PFSK-1 (cell line): ENCODE data around the gene CD274.

ENCODE experiments used
- POLR2AphosphoS5 ChIP-seq: IDR thresholded peaks from 2 replicates; pipeline ENCODE4 v1.6.1; 2012; ENCODE audit warnings: low read depth, mild to moderate bottlenecking, control low read depth, low read length, moderate library complexity
- SIN3A ChIP-seq: IDR thresholded peaks from 2 replicates; pipeline ENCODE4 v1.6.1; 2012; ENCODE audit warnings: mild to moderate bottlenecking, low read length, moderate library complexity, borderline replicate concordance; ENCODE audit not compliant: insufficient read depth
- TAF1 ChIP-seq: IDR thresholded peaks from 2 replicates; pipeline ENCODE4 v1.6.1; 2012; ENCODE audit warnings: low read length, control low read depth, borderline replicate concordance; ENCODE audit not compliant: insufficient read depth

DNA sequence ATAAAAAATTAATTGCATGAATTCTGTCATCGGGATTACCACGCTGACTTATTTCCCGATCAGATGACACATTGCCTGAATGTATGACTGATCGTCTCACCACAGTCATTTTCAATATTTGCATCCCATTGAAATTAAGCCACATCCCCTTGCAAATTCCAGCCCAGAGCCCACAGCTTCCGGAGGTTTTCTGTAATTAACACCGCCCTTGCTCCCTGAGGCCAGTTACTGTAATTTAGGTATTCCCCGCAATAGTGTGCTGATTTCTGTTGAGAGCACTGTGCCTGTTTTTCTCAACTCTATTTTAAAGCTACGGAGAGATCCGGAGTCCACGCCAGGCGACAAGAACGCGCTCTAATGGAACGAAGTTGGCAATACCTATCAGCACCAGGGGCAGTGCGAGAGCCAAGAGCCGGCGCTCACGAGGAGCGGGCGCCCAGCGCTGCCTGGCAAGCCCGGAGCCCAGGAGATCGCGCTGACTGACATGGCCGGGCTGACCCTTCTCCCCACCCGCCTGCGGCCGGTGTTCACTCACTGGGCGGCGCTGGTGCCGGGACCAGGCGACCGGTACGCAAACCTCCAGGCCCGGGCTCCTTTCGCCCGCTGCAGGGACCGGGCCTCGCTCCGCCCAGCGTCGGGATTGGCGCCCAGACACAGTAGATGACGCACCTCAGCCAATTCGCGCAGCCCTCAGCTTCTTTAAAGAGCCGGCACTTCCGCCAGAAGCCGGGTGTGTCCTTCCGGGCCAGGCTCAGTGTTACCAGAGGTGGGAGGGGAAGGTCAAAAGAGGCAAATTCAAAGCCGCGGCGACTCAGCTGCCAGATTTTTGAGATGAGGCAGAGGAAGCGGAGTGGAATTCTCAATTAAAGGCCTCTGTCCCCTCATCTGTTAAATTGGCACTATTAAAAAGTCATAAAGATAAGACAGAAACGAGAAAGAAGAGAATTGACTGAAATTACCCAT lies 12.8 kb upstream of the CD274 start, which contains the start of gene PLGRKT:
- TF ChIP-seq SIN3A: no peak
- peak; percentile 73 for TF ChIP-seq POLR2AphosphoS5
- TF ChIP-seq TAF1: peak; percentile 38; the same call in 1 of the 2 replicates
